Suprapubic skin (tissue), 4 donors: Measurements from ENCODE around the gene PEDS1. TPM values are rescaled to one million over a fixed set of nuclear protein-coding genes. Genes with fewer than 3 reads are reported as not detected.

ENCODE experiments used
- DNase-seq, 2 donors: peaks; one replicate each; pipeline ENCODE4 v3.0.0-alpha.2; 2019; ENCODE audit warnings: low spot score in 2 of 2
- H3K27ac ChIP-seq: fragments of 200-600 bp; sonication (generic); one replicate; pipeline ENCODE4 v1.5.1; 2019
- H3K27me3 ChIP-seq: fragments of 200-600 bp; sonication (generic); one replicate; pipeline ENCODE4 v1.5.1; 2019
- H3K36me3 ChIP-seq: fragments of 200-600 bp; sonication (generic); one replicate; pipeline ENCODE4 v1.5.1; 2019
- H3K4me1 ChIP-seq: fragments of 200-600 bp; sonication (generic); one replicate; pipeline ENCODE4 v1.5.1; 2019
- H3K4me3 ChIP-seq: fragments of 200-600 bp; sonication (generic); one replicate; pipeline ENCODE4 v1.5.1; 2019; ENCODE audit warnings: mild to moderate bottlenecking
- H3K9me3 ChIP-seq: fragments of 200-600 bp; sonication (generic); one replicate; pipeline ENCODE4 v1.5.1; 2019
- CTCF ChIP-seq, 2 donors: fragments of 200-600 bp in 1 of 2; fragments of 450-650 bp in 1 of 2; sonication (generic) in 1 of 2; IDR thresholded peaks; one replicate each; pipeline ENCODE4 v1.5.1; 2016 to 2019; ENCODE audit warnings: antibody characterized with exemption in 2 of 2, mild to moderate bottlenecking in 1 of 2, moderate library complexity in 1 of 2
- EP300 ChIP-seq: sonication (generic); formaldehyde crosslinking; IDR thresholded peaks from one replicate; pipeline ENCODE4 v1.6.1; 2017; ENCODE audit warnings: antibody characterized with exemption
- POLR2A ChIP-seq, 2 donors: fragments of 450-650 bp; IDR thresholded peaks; one replicate each; pipeline ENCODE4 v1.6.1; 2017; ENCODE audit warnings: antibody characterized with exemption in 2 of 2, mild to moderate bottlenecking in 2 of 2, moderate library complexity in 2 of 2
- POLR2AphosphoS5 ChIP-seq, 3 donors: sonication (generic); formaldehyde crosslinking; IDR thresholded peaks; one replicate each; pipeline ENCODE4 v1.6.1; 2017; ENCODE audit warnings: antibody characterized with exemption in 3 of 3
- WGBS: methylation state at CpG from one replicate; pipeline ENCODE4 v1.1.5; 2018; 5-methylcytosine and 5-hydroxymethylcytosine counted together
- total RNA-seq, 4 donors: library from RNA; depleted of rRNA; stranded (reverse); fragments of >200 nt; gene quantifications; one replicate each; pipeline ENCODE4 v1.1.0, GENCODE V29; 2016

Gene PEDS1
- total RNA-seq, 4 donors from 2014 or later: 30.5 to 82.2 (median 57.3) TPM

- Histone ChIP-seq H3K9me3 (no peaks in the 10 kb centered on the region), H3K36me3 (peaks cover 15% of the 10 kb centered on the region), H3K4me3 (no peak overlapping the region), H3K27ac (no peak overlapping the region), H3K27me3 (no peaks in the 10 kb centered on the region), H3K4me1 (peaks cover 22% of the 10 kb centered on the region)
- WGBS: 48% methylated on average over 11 of the region's 11 CpGs
- no peak for TF ChIP-seq POLR2AphosphoS5 (IDR thresholded peaks at IDR 0.05)
- TF ChIP-seq POLR2A (IDR thresholded peaks at IDR 0.05): no peak
- no peak for TF ChIP-seq EP300
- no peak for TF ChIP-seq CTCF (IDR thresholded peaks at IDR 0.05)
- DNase-seq: no peak
Measured at GRCh38 chr20:50198180-50198666, 44.7 kb upstream of the PEDS1 start.

- Histone ChIP-seq H3K4me1 (peaks cover 23% of the 10 kb centered on the region), H3K27ac (no peak overlapping the region), H3K27me3 (no peaks in the 10 kb centered on the region), H3K9me3 (no peaks in the 10 kb centered on the region), H3K4me3 (no peak overlapping the region), H3K36me3 (peaks cover 16% of the 10 kb centered on the region)
- no peak for TF ChIP-seq CTCF (IDR thresholded peaks at IDR 0.05)
- DNase-seq: no peak
- WGBS: 66% methylated on average over 9 of the region's 10 CpGs
Measured at GRCh38 chr20:50197463-50198179, 44.1 kb upstream of the PEDS1 start.

- DNase-seq: no peak
- WGBS: 92% methylated on average over 6 of the region's 6 CpGs
- Histone ChIP-seq H3K4me3 (no peak overlapping the region), H3K9me3 (no peaks in the 10 kb centered on the region), H3K36me3 (peaks cover 16% of the 10 kb centered on the region), H3K4me1 (peaks cover 23% of the 10 kb centered on the region), H3K27me3 (no peaks in the 10 kb centered on the region), H3K27ac (no peak overlapping the region)
- TF ChIP-seq CTCF (IDR thresholded peaks at IDR 0.05): no peak
- no peak for TF ChIP-seq EP300
- TF ChIP-seq POLR2AphosphoS5 (IDR thresholded peaks at IDR 0.05): no peak
- TF ChIP-seq POLR2A (IDR thresholded peaks at IDR 0.05): no peak
Measured at GRCh38 chr20:50196896-50197295, 43.4 kb upstream of the PEDS1 start.

GRCh38 chr20:50196248-50196647, 42.7 kb upstream of the PEDS1 start:
- WGBS: 91% methylated on average over 4 of the region's 4 CpGs
- H3K4me1 ChIP-seq: peaks cover 23% of the 10 kb centered on the region
- H3K9me3 ChIP-seq: no peaks in the 10 kb centered on the region
- no peak for DNase-seq
- H3K36me3 ChIP-seq: peaks cover 19% of the 10 kb centered on the region
- H3K27ac ChIP-seq: no peak overlapping the region
- TF ChIP-seq POLR2AphosphoS5 (IDR thresholded peaks at IDR 0.05) (no peak), EP300 (no peak), CTCF (IDR thresholded peaks at IDR 0.05) (no peak), POLR2A (IDR thresholded peaks at IDR 0.05) (no peak)
- H3K27me3 ChIP-seq: no peaks in the 10 kb centered on the region
- no peak overlapping the region for H3K4me3 ChIP-seq

- H3K4me3 ChIP-seq: peak overlapping the region; percentile 75
- 72% methylated on average over 13 of the region's 13 CpGs for WGBS
- peak overlapping the region; percentile 96 for H3K27ac ChIP-seq
- no peak for DNase-seq
- peaks cover 23% of the 10 kb centered on the region for H3K4me1 ChIP-seq
- TF ChIP-seq POLR2A (IDR thresholded peaks at IDR 0.05): no peak
- TF ChIP-seq POLR2AphosphoS5 (IDR thresholded peaks at IDR 0.05): no peak
- no peak for TF ChIP-seq EP300
- no peak for TF ChIP-seq CTCF (IDR thresholded peaks at IDR 0.05)
- H3K27me3 ChIP-seq: no peaks in the 10 kb centered on the region
- no peaks in the 10 kb centered on the region for H3K9me3 ChIP-seq
- H3K36me3 ChIP-seq: peaks cover 19% of the 10 kb centered on the region
Measured at GRCh38 chr20:50195524-50196120, 42.1 kb upstream of the PEDS1 start.
